RWPE2 (cell line): ENCODE results near the gene NYAP2.

Experiments
- ATAC-seq: fragments of 200-7000 bp; cut with Tn5 transposase; 3 replicates; pipeline ENCODE4 v1.9.1; 2021; ENCODE audit warnings: low read depth
- DNase-seq: peaks from one replicate; pipeline ENCODE4 v3.0.0-alpha.2; 2020; ENCODE audit warnings: low spot score
- H3K27ac ChIP-seq: fragments of 450-650 bp; 2 replicates; pipeline ENCODE4 v1.5.1; 2017; ENCODE audit warnings: mild to moderate bottlenecking; ENCODE audit not compliant: poor library complexity, severe bottlenecking
- H3K27me3 ChIP-seq: fragments of 250-450 bp; sonication (Bioruptor Pico); 2 replicates; pipeline ENCODE4 v1.5.1; 2021; ENCODE audit warnings: mild to moderate bottlenecking, moderate library complexity; ENCODE audit not compliant: insufficient read depth, poor library complexity, severe bottlenecking
- H3K36me3 ChIP-seq: fragments of 250-450 bp; sonication (Bioruptor Pico); 2 replicates; pipeline ENCODE4 v1.5.1; 2020; ENCODE audit warnings: low read depth, mild to moderate bottlenecking, moderate library complexity
- H3K4me1 ChIP-seq: fragments of 250-450 bp; sonication (Bioruptor Pico); 2 replicates; pipeline ENCODE4 v1.5.1; 2021; ENCODE audit warnings: mild to moderate bottlenecking, moderate library complexity; ENCODE audit not compliant: insufficient read depth, poor library complexity, severe bottlenecking
- H3K4me3 ChIP-seq: fragments of 250-450 bp; sonication (Bioruptor Pico); 2 replicates; pipeline ENCODE4 v1.5.1; 2021; ENCODE audit warnings: mild to moderate bottlenecking, moderate library complexity; ENCODE audit not compliant: severe bottlenecking
- H3K9me3 ChIP-seq: fragments of 250-450 bp; sonication (Bioruptor Pico); 2 replicates; pipeline ENCODE4 v1.5.1; 2021; ENCODE audit warnings: mild to moderate bottlenecking, moderate library complexity; ENCODE audit not compliant: severe bottlenecking
- CTCF ChIP-seq: fragments of 450-650 bp; IDR thresholded peaks from one replicate; pipeline ENCODE4 v1.5.1; 2017; ENCODE audit warnings: mild to moderate bottlenecking, moderate library complexity; ENCODE audit not compliant: poor library complexity, severe bottlenecking

Gene NYAP2

GRCh38 chr2:225582355-225583116, 183.0 kb downstream of the NYAP2 start:
- Histone ChIP-seq H3K4me1 (no peaks in the 10 kb centered on the region), H3K9me3 (no peaks in the 10 kb centered on the region), H3K27ac (no peak overlapping the region), H3K27me3 (peaks cover 14% of the 10 kb centered on the region), H3K4me3 (no peak overlapping the region), H3K36me3 (no peaks in the 10 kb centered on the region)
- ATAC-seq (no peak), DNase-seq (peak; percentile 34)
- no peak for TF ChIP-seq CTCF

GRCh38 chr2:225584796-225585195, 185.3 kb downstream of the NYAP2 start:
- Histone ChIP-seq H3K9me3 (no peaks in the 10 kb centered on the region), H3K36me3 (no peaks in the 10 kb centered on the region), H3K4me1 (no peaks in the 10 kb centered on the region), H3K27ac (no peak overlapping the region), H3K27me3 (peaks cover 3% of the 10 kb centered on the region), H3K4me3 (no peak overlapping the region)
- no peak for ATAC-seq
- no peak for DNase-seq
- no peak for TF ChIP-seq CTCF

- H3K27ac ChIP-seq = no peak overlapping the region
- no peaks in the 10 kb centered on the region for H3K27me3 ChIP-seq
- no peak for DNase-seq
- no peaks in the 10 kb centered on the region for H3K4me1 ChIP-seq
- no peaks in the 10 kb centered on the region for H3K36me3 ChIP-seq
- TF ChIP-seq CTCF = no peak
- H3K9me3 ChIP-seq = no peaks in the 10 kb centered on the region
- no peak for ATAC-seq
- no peak overlapping the region for H3K4me3 ChIP-seq
Measured at GRCh38 chr2:225590932-225591331, 191.4 kb downstream of the NYAP2 start.

GRCh38 chr2:225597911-225598310, 198.4 kb downstream of the NYAP2 start:
- H3K27me3 ChIP-seq = no peaks in the 10 kb centered on the region
- H3K27ac ChIP-seq = no peak overlapping the region
- H3K9me3 ChIP-seq = no peaks in the 10 kb centered on the region
- ATAC-seq (no peak), DNase-seq (no peak)
- no peaks in the 10 kb centered on the region for H3K4me1 ChIP-seq
- no peak for TF ChIP-seq CTCF
- no peaks in the 10 kb centered on the region for H3K36me3 ChIP-seq
- no peak overlapping the region for H3K4me3 ChIP-seq

GRCh38 chr2:225598426-225598825, 198.9 kb downstream of the NYAP2 start:
- DNase-seq (no peak), ATAC-seq (no peak)
- H3K9me3 ChIP-seq = no peaks in the 10 kb centered on the region
- H3K4me3 ChIP-seq = no peak overlapping the region
- no peaks in the 10 kb centered on the region for H3K4me1 ChIP-seq
- no peaks in the 10 kb centered on the region for H3K36me3 ChIP-seq
- H3K27ac ChIP-seq = no peak overlapping the region
- TF ChIP-seq CTCF = no peak
- H3K27me3 ChIP-seq = no peaks in the 10 kb centered on the region
